Spleen (tissue), 13 donors: Measurements from ENCODE around the gene OR11H1. TPM values are rescaled to one million over a fixed set of nuclear protein-coding genes. Genes with fewer than 3 reads are reported as not detected.
"Not testable (repeated sequence)": the region's sequence is repeated elsewhere in the genome, so short reads cannot be mapped to it uniquely, and the experiment has no call there.

Source experiments
- DNase-seq: peaks from one replicate; pipeline ENCODE4 v3.0.0-alpha.2; 2020
- H3K27ac ChIP-seq, 8 donors: fragments of 200-600 bp; sonication (generic) in 7 of 8; 1 replicate in 4 of 8; 2 replicates in 4 of 8; pipeline versions ENCODE4 v1.5.0 to v1.8.0; 2016 to 2021; ENCODE audit warnings: inconsistent platforms in 4 of 8, mild to moderate bottlenecking in 4 of 8, moderate library complexity in 1 of 8
- H3K27me3 ChIP-seq, 7 donors: fragments of 200-600 bp; sonication (generic) in 6 of 7; replicated peaks in 1 of 7; 1 replicate in 4 of 7; 2 replicates in 3 of 7; pipeline versions ENCODE4 v1.5.0 to v1.8.0; 2016 to 2021; ENCODE audit warnings: inconsistent platforms in 3 of 7, mild to moderate bottlenecking in 1 of 7
- H3K36me3 ChIP-seq, 6 donors: fragments of 200-600 bp; sonication (generic) in 5 of 6; 1 replicate in 4 of 6; 2 replicates in 2 of 6; pipeline versions ENCODE4 v1.5.0 to v1.8.0; 2016 to 2021; ENCODE audit warnings: inconsistent platforms in 2 of 6
- H3K4me1 ChIP-seq, 6 donors: fragments of 200-600 bp; sonication (generic) in 5 of 6; 1 replicate in 3 of 6; 2 replicates in 3 of 6; pipeline versions ENCODE4 v1.5.0 to v1.8.0; 2016 to 2021; ENCODE audit warnings: inconsistent platforms in 3 of 6
- H3K4me3 ChIP-seq, 8 donors: fragments of 200-600 bp; sonication (generic) in 7 of 8; 1 replicate in 4 of 8; 2 replicates in 4 of 8; pipeline versions ENCODE4 v1.5.0 to v1.8.0; 2016 to 2021; ENCODE audit warnings: inconsistent platforms in 4 of 8, mild to moderate bottlenecking in 4 of 8, moderate library complexity in 2 of 8
- H3K9me3 ChIP-seq, 8 donors: fragments of 200-600 bp; sonication (generic) in 7 of 8; 1 replicate in 4 of 8; 2 replicates in 4 of 8; pipeline versions ENCODE4 v1.5.0 to v1.8.0; 2016 to 2021; ENCODE audit warnings: inconsistent platforms in 4 of 8
- WGBS, 5 donors: extraction: QIAGEN DNeasy Blood & Tissue Kit in 3 of 5; methylation state at CpG; one replicate each; pipeline versions ENCODE4 v1.1.5 to v1.1.7; 2013 to 2018; 5-methylcytosine and 5-hydroxymethylcytosine counted together
- intact Hi-C: fragments of 100-400 bp; cut with DNase I; formaldehyde crosslinking; loops from one replicate; pipeline ENCODE4 v1.15.0; 2023; ENCODE audit warnings: low total_unique reads
- long read RNA-seq, 2 donors: transcript quantifications; one replicate each; lab custom pipeline, GENCODE V29; 2026
- polyA plus RNA-seq, 3 donors: library from polyadenylated mRNA; stranded (reverse); fragments of 200-250 nt; gene quantifications; one replicate each; pipeline ENCODE4 v1.2.1, GENCODE V29; 2013
- total RNA-seq, 7 donors: library from RNA; depleted of rRNA in 3 of 7; stranded (reverse); fragments of >200 nt in 3 of 7; fragmentation: NEBNext Ultra II Directional in 4 of 7; extraction: Animal tissue kit (Norgen Biotek cat#: 25700) in 4 of 7; gene quantifications; one replicate each; pipeline versions ENCODE4 v1.1.0 to v1.2.1, GENCODE V29; 2016 to 2021
- donor health status: healthy with polysubstance abuse.
- donor health status: DM: no; HTN: no; CAD: no; lungs with moderate emphysema.
- donor health status: DM: no; HTN: no; CAD: no.
- donor health status: Bipolar disorder and iron deficiency.
- donor health status: healthy.
- donor health status: DM: no; HTN: no; CAD: no.
- donor health status: DM: yes; HTN: yes; CAD: no.

The OR11H1 gene
- total RNA-seq: not detected
- polyA plus RNA-seq: not detected
- long read RNA-seq, donor 1: 0 reads
- long read RNA-seq, donor 2: 0 reads

GRCh38 chr22:15527892-15528291 is at the start of gene OR11H1:
OR11H1 (plus strand) TSS chr22:15528192; CDS start chr22:15528192, 0 bp downstream.
- WGBS, 5 donors: no CpG with 5 or more reads among the region's 3 CpGs

GRCh38 chr22:15509967-15510366 is 18.0 kb upstream of the OR11H1 start:
- H3K36me3 ChIP-seq, H3K4me3 ChIP-seq, H3K9me3 ChIP-seq, H3K4me1 ChIP-seq, H3K27me3 ChIP-seq, DNase-seq, H3K27ac ChIP-seq, intact Hi-C loops: not testable (repeated sequence)
- WGBS, 5 donors: 40 to 80% (median 76%) methylated on average over 1 to 20 of the region's 30 CpGs; no CpG with 5 or more reads in 1 of the 5 donors

More at GRCh38 chr22:15527892-15528291, at the start of gene OR11H1:
- H3K9me3 ChIP-seq, intact Hi-C loops, H3K36me3 ChIP-seq, DNase-seq, H3K27ac ChIP-seq, H3K4me3 ChIP-seq, H3K27me3 ChIP-seq, H3K4me1 ChIP-seq: not testable (repeated sequence)

GRCh38 chr22:15515896-15516295 is 12.1 kb upstream of the OR11H1 start:
- H3K27me3 ChIP-seq, H3K36me3 ChIP-seq, H3K4me3 ChIP-seq, intact Hi-C loops, H3K9me3 ChIP-seq, H3K27ac ChIP-seq, H3K4me1 ChIP-seq: not testable (repeated sequence)
- peak; percentile 64 for DNase-seq
- WGBS, 5 donors: 91 to 100% (median 92%) methylated on average over 1 to 9 of the region's 9 CpGs; no CpG with 5 or more reads in 1 of the 5 donors

GRCh38 chr22:15553767-15554166 is 25.8 kb downstream of the OR11H1 start:
- H3K27me3 ChIP-seq, H3K27ac ChIP-seq, H3K4me3 ChIP-seq, H3K4me1 ChIP-seq, intact Hi-C loops, H3K9me3 ChIP-seq, H3K36me3 ChIP-seq: not testable (repeated sequence)
- DNase-seq: peak; percentile 82
- 67 to 78% (median 71%) methylated on average over 15 to 22 of the region's 31 CpGs for WGBS, 5 donors

- H3K36me3 ChIP-seq, intact Hi-C loops: not testable (repeated sequence)
- WGBS, 5 donors: 81 to 93% (median 86%) methylated on average over 4 to 8 of the region's 10 CpGs
Measured at GRCh38 chr22:15563461-15563860, 35.5 kb downstream of the OR11H1 start.

GRCh38 chr22:15565063-15565462 is 37.1 kb downstream of the OR11H1 start:
- H3K9me3 ChIP-seq, intact Hi-C loops, H3K4me3 ChIP-seq, H3K36me3 ChIP-seq, H3K4me1 ChIP-seq, H3K27me3 ChIP-seq, DNase-seq, H3K27ac ChIP-seq: not testable (repeated sequence)

More at GRCh38 chr22:15563461-15563860, 35.5 kb downstream of the OR11H1 start:
- not testable (repeated sequence) for H3K27me3 ChIP-seq, H3K9me3 ChIP-seq, H3K4me1 ChIP-seq, H3K4me3 ChIP-seq, DNase-seq, H3K27ac ChIP-seq

Other genes starting within 250 kb of the OR11H1 start
- gene POTEH, start 161.8 kb downstream of the OR11H1 start, total RNA-seq: 1 to 10 TPM in 1 of 7 donors, under 1 TPM in 2, not detected in 4; 0.52 to 1.1 (median 0.72) TPM
- gene POTEH, start 161.8 kb downstream of the OR11H1 start, polyA plus RNA-seq: not detected